ENCODE measurements around the gene MGST3. TPM values are rescaled to one million over a fixed set of nuclear protein-coding genes. Genes with fewer than 3 reads are reported as not detected.

The MGST3 gene
- total RNA-seq, 5 donors from 2014 or later (not counting 1 experiment from before 2014, with no cell fraction given) = 33.1 to 66.7 (median 40.4) TPM

- POLR2A ChIA-PET = no interaction called here
- Mint-ChIP-seq H3K27ac (no peak overlapping the region), H3K9me3 (no peaks in the 10 kb centered on the region), H3K4me3 (no peak overlapping the region), H3K36me3 (no peaks in the 10 kb centered on the region), H3K4me1 (peaks cover 3 to 11% (median 3%) of the 10 kb centered on the region in 3 donors), H3K27me3 (peaks cover 15 to 18% of the 10 kb centered on the region in 2 donors)
- DNase-seq (no peak), ATAC-seq (replicated peaks in 1 of 4) (no peak)
- Histone ChIP-seq H3K27ac (ENCODE audit: low read length) (no peak overlapping the region), H3K9me3 (no peaks in the 10 kb centered on the region), H3K36me3 (ENCODE audit: control insufficient read depth in 2 of 2, extremely low read depth in 1 of 2, insufficient read depth in 1 of 2, low read length in 1 of 2) (no peaks in the 10 kb centered on the region), H3K27me3 (replicated peaks in 1 of 2; ENCODE audit: control insufficient read depth in 2 of 2, extremely low read depth in 1 of 2, insufficient read depth in 2 of 2, low read length in 1 of 2) (peaks cover 0 to 7% of the 10 kb centered on the region in 2 experiments), H3K4me3 (ENCODE audit: control insufficient read depth in 1 of 2, extremely low read depth in 1 of 2, low read length in 1 of 2) (no peak overlapping the region), H3K4me1 (ENCODE audit: control insufficient read depth in 1 of 2, extremely low read depth in 1 of 2, insufficient read depth in 2 of 2, low read length in 2 of 2) (peaks cover 0 to 8% of the 10 kb centered on the region in 2 experiments)
- CTCF ChIA-PET = no interaction called here
- WGBS (ENCODE audit: insufficient coverage) = no CpG with 5 or more reads among the region's 2 CpGs
Measured at GRCh38 chr1:165703648-165704047, 72.6 kb downstream of the MGST3 start.

Other genes with a start within 250 kb of the MGST3 start
- gene RXRG, start 186.1 kb upstream of the MGST3 start, total RNA-seq = not detected
- not detected for gene LRRC52, start 87.2 kb upstream of the MGST3 start, total RNA-seq
- gene ALDH9A1, start 67.3 kb downstream of the MGST3 start, total RNA-seq = 10 to 100 TPM; 30.8 to 38.5 (median 34.7) TPM
- gene TMCO1, start 137.6 kb downstream of the MGST3 start, total RNA-seq = 10 to 100 TPM; 36.2 to 67.1 (median 51.4) TPM
- gene UCK2, start 196.4 kb downstream of the MGST3 start, total RNA-seq = 1 to 10 TPM; 2.8 to 9.0 (median 6.9) TPM

All from T-cell (primary cell).